Stimulated activated CD8-positive, alpha-beta memory T cell treated with anti-CD3 and anti-CD28 coated beads, Interleukin-7, amount 100 ng/mL, for 48 hours (primary cell): ENCODE results near the gene RFXANK.

Experiments
- DNase-seq, 2 donors: peaks; one replicate each; pipeline ENCODE4 v3.0.0-alpha.2; 2020; ENCODE audit warnings: low read depth in 1 of 2; ENCODE audit errors: extremely low read depth in 1 of 2

Gene RFXANK

DNA sequence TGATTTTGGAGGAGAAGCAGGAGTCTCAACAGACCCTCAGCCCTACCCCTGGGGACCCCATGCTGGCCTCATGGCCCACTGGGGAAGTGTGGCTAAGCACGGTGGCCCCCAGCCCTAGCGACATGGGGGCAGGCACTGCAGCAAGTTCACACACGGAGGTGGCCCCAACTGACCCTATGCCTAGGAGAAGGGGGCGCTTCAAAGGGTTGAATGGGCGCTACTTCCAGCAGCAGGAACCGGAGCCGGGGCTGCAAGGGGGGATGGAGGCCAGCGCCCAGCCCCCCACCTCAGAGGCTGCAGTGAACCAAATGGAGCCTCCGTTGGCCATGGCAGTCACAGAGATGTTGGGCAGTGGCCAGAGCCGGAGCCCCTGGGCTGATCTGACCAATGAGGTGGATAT, 34.6 kb downstream of the RFXANK start:
- no peak for DNase-seq

DNA sequence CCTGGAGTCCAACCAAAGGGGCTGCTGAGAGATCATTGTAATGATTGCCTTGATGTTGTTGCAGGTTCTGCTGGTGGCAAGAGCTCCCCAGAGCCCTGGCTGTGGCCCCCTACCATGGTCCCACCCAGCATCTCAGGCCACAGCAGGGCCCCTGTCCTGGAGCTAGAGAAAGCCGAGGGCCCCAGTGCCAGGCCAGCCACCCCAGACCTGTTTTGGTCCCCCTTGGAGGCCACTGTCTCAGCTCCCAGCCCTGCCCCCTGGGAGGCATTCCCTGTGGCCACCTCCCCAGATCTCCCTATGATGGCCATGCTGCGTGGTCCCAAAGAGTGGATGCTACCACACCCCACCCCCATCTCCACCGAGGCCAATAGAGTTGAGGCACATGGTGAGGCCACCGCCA, 35.2 kb downstream of the RFXANK start:
- no peak for DNase-seq

GRCh38 chr19:19229701-19230100, 37.6 kb downstream of the RFXANK start:
- DNase-seq = no peak

GRCh38 chr19:19230999-19231398, 38.9 kb downstream of the RFXANK start:
- no peak for DNase-seq

- DNase-seq = no peak
Measured at GRCh38 chr19:19232261-19232721, 40.2 kb downstream of the RFXANK start.

- DNase-seq = no peak
Measured at GRCh38 chr19:19234220-19234816, 42.3 kb downstream of the RFXANK start.

- DNase-seq = no peak
Measured at GRCh38 chr19:19236173-19236572, 44.1 kb downstream of the RFXANK start.

DNA sequence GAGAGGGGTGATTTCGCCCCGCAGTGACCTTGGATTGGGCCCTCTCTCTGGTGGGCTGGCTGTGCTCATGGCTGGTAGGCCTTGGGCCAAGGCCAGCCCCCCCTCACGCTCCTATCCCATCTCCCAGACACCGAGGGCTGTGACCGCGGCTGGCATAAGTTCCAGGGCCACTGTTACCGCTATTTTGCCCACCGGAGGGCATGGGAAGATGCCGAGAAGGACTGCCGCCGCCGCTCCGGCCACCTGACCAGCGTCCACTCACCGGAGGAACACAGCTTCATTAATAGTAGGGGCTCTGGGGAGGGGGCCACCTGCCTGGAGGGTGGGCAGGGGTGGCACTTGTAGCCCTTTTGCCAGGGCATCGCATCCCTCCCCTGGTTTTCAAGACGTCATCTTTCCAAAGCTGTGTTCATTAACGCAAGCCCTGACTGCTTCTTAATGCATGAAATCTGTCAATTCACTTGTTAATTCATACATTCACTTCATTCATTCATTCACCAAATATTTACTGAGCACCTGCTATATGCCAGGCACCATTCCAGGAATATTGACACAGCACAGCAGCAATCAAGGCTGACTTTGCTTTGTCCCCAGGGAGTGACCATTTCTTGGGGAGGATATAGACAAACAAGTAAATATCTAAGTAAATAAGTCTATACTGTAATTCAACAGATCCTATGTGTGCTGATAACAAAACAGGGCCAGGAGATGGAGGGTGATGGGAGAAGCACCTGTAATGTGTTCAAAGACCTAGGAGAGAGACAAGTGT, 46.3 kb downstream of the RFXANK start:
- no peak for DNase-seq

- DNase-seq = no peak
Measured at GRCh38 chr19:19239675-19240074, 47.6 kb downstream of the RFXANK start.

DNA sequence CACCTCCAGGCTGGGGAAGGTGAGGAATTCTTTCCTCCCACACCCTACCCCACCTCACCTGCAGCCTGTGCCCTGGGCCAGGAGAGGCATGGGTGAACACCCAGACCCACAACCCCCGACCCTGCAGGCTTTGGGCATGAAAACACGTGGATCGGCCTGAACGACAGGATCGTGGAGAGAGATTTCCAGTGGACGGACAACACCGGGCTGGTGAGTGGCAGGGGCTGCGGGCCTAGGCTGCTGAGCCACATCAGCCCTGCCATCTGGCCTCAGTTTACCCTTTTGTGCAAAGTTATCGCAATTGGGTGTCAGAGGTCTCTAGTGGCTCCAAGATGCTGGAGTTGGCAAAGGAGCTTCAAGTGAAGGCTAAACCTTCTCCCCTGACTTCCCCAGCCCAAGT, 48.4 kb downstream of the RFXANK start:
- no peak for DNase-seq

GRCh38 chr19:19250196-19250801, 58.2 kb downstream of the RFXANK start:
- no peak for DNase-seq
